ENCODE results near the gene ITGA1.

Gene ITGA1

GRCh38 chr5:52990528-52990925, 202.8 kb downstream of the ITGA1 start:
- Histone ChIP-seq H3K4me1 (ENCODE audit: control insufficient read depth, insufficient read depth, low read length) (no peaks in the 10 kb centered on the region; the same call in 1 of the 2 replicates), H3K4me3 (ENCODE audit: low read depth, low read length) (peak overlapping the region; percentile 77), H3K27ac (ENCODE audit: extremely low read depth, low read depth, low read length) (no peak overlapping the region), H3K9me3 (ENCODE audit: control insufficient read depth, insufficient read depth, low read depth, low read length) (no peaks in the 10 kb centered on the region), H3K36me3 (ENCODE audit: control insufficient read depth in 2 of 2, insufficient read depth in 1 of 2, low read length in 2 of 2) (peaks cover 4 to 9% of the 10 kb centered on the region in 2 experiments; a peak in 2 of 3 replicates)
- ChIA-PET CTCF (interaction anchor here (0.6 to 4.4 kb wide), 5 partner anchors 13 to 1453 kb away, joined by 3 to 44 read pairs (median 5); no protein-coding TSS in a partner anchor), POLR2A (interaction anchor here (0.7 kb wide), 1 partner anchor 46 kb away, joined by 6 read pairs; no protein-coding TSS in a partner anchor)
- TF ChIP-seq ZNF423 (tag by site-specific recombination; IDR thresholded peaks at IDR 0.05) (no peak), ZNF404 (tag by site-specific recombination; IDR thresholded peaks at IDR 0.05) (no peak), KLF7 (tag by site-specific recombination; IDR thresholded peaks at IDR 0.05; ENCODE audit: borderline replicate concordance) (no peak), ZSCAN5A (tag by site-specific recombination; IDR thresholded peaks at IDR 0.05) (no peak), ZSCAN16 (tag by site-specific recombination; IDR thresholded peaks at IDR 0.05) (no peak), ZNF133 (tag by site-specific recombination; IDR thresholded peaks at IDR 0.05) (no peak), ZNF621 (tag by site-specific recombination; IDR thresholded peaks at IDR 0.05) (no peak), ZNF121 (tag by site-specific recombination; IDR thresholded peaks at IDR 0.05) (no peak), ZNF76 (tag by site-specific recombination; IDR thresholded peaks at IDR 0.05; ENCODE audit: borderline replicate concordance, low read depth) (no peak), ZNF777 (tag by site-specific recombination; IDR thresholded peaks at IDR 0.05; ENCODE audit: borderline replicate concordance) (no peak), ZNF830 (tag by site-specific recombination; IDR thresholded peaks at IDR 0.05; ENCODE audit: low read depth) (no peak), ZBTB7A (tag by site-specific recombination; IDR thresholded peaks at IDR 0.05; ENCODE audit: low read depth) (no peak)
- TF ChIP-seq, protein P1, sequence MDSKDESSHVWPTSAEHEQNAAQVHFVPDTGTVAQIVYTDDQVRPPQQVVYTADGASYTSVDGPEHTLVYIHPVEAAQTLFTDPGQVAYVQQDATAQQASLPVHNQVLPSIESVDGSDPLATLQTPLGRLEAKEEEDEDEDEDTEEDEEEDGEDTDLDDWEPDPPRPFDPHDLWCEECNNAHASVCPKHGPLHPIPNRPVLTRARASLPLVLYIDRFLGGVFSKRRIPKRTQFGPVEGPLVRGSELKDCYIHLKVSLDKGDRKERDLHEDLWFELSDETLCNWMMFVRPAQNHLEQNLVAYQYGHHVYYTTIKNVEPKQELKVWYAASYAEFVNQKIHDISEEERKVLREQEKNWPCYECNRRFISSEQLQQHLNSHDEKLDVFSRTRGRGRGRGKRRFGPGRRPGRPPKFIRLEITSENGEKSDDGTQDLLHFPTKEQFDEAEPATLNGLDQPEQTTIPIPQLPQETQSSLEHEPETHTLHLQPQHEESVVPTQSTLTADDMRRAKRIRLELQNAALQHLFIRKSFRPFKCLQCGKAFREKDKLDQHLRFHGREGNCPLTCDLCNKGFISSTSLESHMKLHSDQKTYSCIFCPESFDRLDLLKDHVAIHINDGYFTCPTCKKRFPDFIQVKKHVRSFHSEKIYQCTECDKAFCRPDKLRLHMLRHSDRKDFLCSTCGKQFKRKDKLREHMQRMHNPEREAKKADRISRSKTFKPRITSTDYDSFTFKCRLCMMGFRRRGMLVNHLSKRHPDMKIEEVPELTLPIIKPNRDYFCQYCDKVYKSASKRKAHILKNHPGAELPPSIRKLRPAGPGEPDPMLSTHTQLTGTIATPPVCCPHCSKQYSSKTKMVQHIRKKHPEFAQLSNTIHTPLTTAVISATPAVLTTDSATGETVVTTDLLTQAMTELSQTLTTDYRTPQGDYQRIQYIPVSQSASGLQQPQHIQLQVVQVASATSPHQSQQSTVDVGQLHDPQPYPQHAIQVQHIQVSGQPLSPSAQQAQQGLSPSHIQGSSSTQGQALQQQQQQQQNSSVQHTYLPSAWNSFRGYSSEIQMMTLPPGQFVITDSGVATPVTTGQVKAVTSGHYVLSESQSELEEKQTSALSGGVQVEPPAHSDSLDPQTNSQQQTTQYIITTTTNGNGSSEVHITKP (tag by site-specific recombination; IDR thresholded peaks at IDR 0.05), result no peak
- TF ChIP-seq, protein P2, sequence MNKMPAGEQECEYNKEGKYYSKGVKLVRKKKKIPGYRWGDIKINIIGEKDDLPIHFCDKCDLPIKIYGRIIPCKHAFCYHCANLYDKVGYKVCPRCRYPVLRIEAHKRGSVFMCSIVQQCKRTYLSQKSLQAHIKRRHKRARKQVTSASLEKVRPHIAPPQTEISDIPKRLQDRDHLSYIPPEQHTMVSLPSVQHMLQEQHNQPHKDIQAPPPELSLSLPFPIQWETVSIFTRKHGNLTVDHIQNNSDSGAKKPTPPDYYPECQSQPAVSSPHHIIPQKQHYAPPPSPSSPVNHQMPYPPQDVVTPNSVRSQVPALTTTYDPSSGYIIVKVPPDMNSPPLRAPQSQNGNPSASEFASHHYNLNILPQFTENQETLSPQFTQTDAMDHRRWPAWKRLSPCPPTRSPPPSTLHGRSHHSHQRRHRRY (tag by site-specific recombination; IDR thresholded peaks at IDR 0.05), result no peak
- TF ChIP-seq, protein P3, sequence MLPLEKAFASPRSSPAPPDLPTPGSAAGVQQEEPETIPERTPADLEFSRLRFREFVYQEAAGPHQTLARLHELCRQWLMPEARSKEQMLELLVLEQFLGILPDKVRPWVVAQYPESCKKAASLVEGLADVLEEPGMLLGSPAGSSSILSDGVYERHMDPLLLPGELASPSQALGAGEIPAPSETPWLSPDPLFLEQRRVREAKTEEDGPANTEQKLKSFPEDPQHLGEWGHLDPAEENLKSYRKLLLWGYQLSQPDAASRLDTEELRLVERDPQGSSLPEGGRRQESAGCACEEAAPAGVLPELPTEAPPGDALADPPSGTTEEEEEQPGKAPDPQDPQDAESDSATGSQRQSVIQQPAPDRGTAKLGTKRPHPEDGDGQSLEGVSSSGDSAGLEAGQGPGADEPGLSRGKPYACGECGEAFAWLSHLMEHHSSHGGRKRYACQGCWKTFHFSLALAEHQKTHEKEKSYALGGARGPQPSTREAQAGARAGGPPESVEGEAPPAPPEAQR (tag by site-specific recombination; IDR thresholded peaks at IDR 0.05), result no peak
- TF ChIP-seq, protein P4, sequence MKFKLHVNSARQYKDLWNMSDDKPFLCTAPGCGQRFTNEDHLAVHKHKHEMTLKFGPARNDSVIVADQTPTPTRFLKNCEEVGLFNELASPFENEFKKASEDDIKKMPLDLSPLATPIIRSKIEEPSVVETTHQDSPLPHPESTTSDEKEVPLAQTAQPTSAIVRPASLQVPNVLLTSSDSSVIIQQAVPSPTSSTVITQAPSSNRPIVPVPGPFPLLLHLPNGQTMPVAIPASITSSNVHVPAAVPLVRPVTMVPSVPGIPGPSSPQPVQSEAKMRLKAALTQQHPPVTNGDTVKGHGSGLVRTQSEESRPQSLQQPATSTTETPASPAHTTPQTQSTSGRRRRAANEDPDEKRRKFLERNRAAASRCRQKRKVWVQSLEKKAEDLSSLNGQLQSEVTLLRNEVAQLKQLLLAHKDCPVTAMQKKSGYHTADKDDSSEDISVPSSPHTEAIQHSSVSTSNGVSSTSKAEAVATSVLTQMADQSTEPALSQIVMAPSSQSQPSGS (tag by site-specific recombination; IDR thresholded peaks at IDR 0.05; ENCODE audit: low read depth), result no peak
